Endothelial cell of hepatic sinusoid (primary cell): ENCODE data around the gene OSBP2.

Experiments used
- in situ Hi-C: cut with HindIII; loops from 2 replicates; pipeline ENCODE4 v1.10.0; 2017; ENCODE audit warnings: low sequenced_read_pairs

OSBP2 gene

DNA sequence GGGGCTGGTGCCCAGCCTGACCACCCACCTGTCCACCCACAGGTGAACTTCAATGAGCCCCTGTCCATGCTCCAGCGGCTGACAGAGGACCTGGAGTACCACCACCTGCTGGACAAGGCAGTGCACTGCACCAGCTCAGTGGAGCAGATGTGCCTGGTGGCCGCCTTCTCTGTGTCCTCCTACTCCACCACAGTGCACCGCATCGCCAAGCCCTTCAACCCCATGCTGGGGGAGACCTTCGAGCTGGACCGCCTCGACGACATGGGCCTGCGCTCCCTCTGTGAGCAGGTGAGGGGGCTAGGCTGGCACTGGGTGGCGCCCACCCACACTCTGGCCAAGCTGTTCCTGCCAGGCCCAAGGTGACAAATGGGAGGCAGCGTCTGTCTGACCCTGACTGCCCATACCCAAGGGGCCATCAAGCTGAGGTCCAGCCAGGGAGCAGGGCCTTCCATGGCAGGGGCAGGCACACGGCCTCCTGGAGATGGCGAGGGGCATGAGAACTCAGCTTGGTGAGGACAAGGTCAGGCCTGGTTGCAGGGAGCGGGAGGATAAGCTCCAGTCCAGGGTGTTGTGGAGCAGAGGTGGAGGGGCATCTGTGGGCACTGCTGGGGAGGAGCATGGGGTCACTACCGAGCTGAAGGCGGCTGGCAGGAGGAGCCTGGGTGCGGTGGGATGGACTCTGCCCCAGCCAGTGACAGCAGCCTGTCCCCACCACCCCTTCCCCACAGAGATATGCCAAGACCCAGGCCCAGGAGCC is 196.2 kb downstream of the OSBP2 start:
- in situ Hi-C loops, result loop anchor here (5.0 kb wide), 1 partner anchor 61 kb away; no protein-coding TSS in a partner anchor

DNA sequence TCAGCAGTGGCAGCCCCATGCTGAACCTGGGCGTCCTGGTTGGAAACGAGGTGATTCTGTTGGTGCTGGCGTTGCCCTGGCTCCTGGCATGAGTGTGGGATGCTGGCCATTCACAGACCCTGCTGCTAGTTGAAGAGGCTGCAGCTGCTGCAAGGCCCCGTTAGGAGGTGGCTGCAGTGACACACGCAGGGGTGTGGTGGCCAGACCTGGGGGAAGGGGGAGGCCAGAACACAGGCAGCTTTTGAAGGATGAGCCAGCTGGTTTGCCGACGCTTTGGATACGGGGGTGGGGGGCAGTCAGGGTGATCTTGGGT is 196.7 kb downstream of the OSBP2 start:
- in situ Hi-C loops, result loop anchor here (5.0 kb wide), 1 partner anchor 61 kb away; no protein-coding TSS in a partner anchor

DNA sequence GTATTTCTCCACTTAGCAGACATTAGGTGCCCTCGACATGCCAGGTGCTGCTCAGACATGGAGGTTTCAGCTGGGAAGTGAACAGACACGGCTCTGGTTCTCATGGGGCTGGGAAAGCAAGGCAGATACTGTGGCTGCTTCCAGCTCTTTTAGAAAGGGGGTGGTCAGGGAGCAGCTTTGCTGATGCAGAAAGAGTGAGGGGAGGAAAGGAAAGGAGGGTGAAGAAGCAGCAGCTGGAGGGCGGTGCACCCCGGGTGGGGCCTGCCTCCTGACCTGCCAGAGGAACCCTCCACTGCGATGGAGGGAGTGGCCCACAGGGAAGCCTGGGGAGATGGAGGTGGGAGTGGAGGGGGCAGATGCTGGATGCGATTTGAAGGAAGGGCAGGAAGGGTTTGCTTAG is 197.1 kb downstream of the OSBP2 start:
- in situ Hi-C loops, result loop anchor here (5.0 kb wide), 1 partner anchor 61 kb away; no protein-coding TSS in a partner anchor

DNA sequence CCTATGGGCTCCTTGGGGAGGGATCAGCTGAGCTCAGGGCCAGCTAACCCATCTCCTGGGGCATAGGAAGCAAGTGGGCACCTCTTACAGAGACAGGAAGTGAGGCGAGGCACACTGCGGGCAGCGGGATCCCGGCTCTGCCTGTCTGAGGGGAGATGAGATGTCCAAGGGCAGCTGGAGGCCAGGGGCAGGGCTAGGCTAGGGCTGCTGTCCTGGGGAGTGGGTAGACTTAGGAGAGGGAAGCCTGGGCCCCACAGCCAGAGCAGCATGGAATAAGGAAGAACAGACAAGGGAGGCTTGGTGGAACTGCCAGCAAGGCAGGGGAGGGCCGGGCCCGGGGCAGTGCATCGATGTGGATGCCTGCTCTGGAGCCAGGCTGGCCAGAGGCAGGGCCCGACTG is 197.6 kb downstream of the OSBP2 start:
- in situ Hi-C loops, result loop anchor here (5.0 kb wide), 1 partner anchor 60 kb away; no protein-coding TSS in a partner anchor

DNA sequence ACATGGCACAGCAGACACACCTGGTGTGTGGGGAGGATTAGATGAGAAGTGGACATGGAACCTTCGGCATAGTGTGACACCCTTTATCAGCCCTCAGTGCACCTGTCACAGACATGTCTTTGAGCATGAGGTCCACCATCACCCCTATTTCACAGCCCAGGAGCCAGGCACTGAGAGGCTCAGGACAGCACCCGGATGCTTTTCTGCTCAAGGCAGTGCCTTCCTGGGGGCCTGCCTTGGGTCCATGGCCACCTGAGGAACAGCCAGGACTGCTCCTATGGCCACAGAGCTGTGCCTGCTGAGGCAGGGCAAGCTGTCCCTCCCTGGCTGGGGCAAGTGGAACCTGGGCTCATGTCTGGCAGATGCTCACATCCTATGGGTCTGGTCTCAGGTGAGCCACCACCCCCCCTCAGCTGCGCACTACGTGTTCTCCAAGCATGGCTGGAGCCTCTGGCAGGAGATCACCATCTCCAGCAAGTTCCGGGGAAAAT is 198.1 kb downstream of the OSBP2 start:
- in situ Hi-C loops, result loop anchor here (5.0 kb wide), 1 partner anchor 60 kb away; no protein-coding TSS in a partner anchor

DNA sequence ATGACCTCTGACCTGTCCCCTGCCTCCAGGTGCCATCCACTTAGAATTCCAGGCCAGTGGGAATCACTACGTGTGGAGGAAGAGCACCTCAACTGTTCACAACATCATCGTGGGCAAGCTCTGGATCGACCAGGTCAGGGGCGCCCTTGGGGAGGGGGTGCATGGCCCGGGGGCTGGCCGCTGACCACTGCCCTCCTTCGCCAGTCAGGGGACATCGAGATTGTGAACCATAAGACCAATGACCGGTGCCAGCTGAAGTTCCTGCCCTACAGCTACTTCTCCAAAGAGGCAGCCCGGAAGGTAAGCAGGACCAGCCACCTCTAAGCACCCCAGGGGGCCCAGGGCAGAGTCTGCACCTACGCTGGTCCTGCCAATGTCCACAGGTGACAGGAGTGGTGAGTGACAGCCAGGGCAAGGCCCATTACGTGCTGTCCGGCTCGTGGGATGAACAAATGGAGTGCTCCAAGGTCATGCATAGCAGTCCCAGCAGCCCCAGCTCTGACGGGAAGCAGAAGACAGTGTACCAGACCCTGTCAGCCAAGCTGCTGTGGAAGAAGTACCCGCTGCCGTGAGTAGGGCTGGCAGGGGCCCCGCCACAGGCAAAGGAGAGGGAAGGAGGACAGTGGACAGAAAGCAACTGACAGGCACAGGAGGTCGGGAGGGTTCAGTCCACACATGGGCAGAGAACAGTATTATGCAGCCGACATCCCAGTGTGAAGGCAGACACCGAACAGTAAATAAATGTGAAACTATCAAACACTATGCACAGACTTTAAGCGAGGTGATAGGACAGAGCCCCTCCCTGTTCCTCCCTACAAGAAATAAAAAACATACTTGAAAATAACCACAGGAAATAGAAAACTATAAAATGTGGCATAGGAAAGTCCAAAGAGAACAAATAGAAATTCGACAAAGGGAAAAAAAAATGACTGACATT is 199.0 kb downstream of the OSBP2 start:
- in situ Hi-C loops, result loop anchor here (5.0 kb wide), 1 partner anchor 59 kb away; no protein-coding TSS in a partner anchor

DNA sequence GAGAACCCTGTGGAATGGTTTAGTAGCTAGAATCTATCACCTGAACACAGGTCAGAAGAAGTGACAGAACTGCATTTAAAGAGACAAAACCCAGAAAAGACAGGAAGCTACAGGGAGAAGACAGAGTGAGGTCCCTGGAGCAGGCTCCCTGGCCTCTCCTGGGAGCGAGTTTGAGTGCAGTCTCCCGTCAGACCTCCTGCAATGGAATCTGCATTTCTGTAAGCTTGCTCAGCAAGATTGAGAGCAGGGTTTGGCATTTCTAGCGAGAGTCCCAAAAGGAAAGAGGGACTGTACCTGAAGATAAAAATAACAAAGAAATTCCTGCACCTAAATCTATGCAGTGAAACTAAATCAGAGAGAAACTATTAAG is 199.7 kb downstream of the OSBP2 start:
- in situ Hi-C loops, result loop anchor here (5.0 kb wide), 1 partner anchor 58 kb away; no protein-coding TSS in a partner anchor

DNA sequence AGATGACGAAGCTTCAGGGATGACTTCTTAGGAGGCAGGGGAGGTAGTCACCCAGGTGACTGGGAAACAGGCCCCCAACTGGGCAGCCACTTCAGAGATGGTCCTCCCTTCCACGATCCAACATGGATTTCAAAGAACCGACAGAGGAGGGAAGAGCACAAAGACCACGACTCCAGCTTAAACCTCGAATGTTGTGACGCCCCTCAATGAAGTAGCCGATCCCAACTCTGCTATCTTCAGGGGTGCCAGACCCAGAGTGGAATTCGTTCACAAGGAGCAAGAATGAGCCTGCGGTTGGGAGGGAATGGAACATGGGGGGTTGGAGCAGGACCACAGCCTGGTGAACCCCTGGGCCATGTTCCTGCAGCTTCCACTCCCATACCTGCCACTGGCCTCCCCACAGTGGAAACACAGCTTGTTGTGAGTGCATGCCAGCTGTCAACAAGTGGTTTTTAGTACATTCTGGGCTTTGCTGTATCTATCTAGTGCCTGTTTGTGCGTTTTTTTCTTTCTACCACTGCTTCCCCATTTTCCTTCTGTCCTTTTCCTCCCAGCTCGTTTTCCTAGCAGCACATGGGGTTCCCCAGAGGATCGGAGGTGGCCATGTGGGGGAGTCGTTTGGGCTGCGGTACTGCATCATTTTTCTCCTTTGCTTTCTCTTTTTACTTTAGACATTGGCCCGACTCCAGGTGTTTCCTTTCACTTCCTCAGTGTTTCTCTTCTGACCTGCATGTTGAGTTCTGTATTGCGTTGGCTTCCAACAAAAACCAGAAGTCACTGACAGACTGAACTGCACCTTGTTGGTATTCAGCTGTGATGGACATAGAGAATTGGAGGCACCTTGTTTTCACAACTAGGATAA is 208.1 kb downstream of the OSBP2 start:
- in situ Hi-C loops, result no loop called here

DNA sequence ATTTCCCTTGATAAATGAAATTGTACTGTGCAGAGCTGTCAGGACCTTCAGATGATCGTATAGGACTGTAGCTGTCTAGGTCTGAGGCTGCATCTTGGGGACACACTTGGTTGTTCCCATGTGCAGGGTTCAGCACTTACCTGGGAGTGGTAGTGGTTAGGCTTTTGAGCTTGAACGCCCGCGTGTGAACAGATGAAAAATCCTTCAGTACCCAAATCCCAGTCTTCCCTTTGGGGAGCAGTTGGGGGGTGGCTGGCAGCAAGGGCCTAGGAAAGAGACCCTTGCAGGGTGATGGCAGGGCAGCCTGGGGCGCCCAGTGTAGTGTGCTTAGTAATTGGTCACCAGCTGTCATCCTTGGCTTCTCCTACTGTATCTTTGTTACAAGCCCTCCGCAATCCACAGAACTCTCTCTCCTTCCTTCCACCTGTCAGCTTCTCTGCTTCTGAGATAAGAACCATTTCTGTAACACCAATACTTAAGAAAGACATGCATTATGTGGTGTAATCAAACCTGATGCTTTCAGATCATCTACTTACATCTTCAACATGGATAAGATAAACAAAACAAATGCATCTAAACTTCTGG is 209.3 kb downstream of the OSBP2 start:
- in situ Hi-C loops, result no loop called here

DNA sequence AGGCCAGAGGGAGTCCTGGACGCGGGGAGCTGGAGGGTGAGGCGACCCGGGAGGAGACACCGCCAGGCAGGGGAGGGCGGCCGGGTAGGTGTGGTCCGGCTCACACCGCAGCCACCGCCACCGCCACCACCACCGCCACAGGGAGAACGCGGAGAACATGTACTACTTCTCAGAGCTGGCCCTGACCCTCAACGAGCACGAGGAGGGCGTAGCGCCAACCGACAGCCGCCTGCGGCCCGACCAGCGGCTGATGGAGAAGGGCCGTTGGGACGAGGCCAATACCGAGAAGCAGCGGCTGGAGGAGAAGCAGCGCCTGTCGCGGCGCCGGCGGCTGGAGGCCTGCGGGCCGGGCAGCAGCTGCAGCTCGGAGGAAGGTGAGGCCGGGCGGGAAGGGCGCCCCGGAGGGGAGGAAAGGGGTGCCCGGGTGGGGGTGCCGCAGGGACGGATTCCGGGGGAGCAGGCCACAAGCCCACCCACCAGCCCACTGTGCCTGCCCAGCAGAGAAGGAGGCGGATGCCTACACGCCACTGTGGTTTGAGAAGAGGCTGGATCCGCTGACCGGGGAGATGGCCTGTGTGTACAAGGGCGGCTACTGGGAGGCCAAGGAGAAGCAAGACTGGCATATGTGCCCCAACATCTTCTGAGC is 211.1 kb downstream of the OSBP2 start:
- in situ Hi-C loops, result no loop called here

DNA sequence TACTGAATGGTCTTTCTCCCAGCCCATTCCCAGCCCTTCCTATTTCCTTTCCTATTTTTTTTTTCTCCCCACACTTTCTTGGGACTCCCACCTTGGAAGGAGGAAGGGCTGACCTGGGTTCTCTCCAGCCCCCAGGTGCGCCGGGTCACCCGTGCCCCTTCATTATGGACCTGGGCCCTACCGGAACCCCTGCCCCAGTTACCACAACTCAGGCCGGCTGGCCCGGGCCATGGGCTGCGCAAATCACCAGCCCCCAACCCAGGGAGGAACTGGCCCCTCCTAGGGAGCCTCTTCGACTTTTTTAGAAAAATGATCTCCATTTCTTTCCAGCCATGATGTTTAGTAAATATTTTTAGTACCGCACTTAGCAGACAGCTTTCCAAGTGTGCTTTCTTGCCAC is 211.7 kb downstream of the OSBP2 start:
- in situ Hi-C loops, result no loop called here

DNA sequence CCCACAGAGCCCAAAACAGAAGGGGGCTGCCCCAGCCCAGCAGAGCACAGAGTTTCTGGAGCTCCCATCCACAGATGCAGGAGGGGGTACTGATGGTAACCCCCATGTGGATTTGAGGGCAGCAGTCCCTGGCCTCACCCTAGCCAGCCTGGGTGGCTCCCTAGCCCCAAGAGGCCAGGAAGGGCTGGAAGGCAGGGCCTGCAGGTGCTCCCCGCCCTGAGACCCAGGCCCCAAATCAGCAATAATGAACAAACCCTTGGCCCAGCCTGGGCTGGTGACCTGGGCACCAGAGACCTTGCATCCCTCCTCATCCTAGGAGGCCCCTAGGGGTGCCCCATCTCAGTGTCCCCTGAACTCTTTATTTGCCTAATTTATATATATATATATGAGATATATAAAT is 212.3 kb downstream of the OSBP2 start:
- in situ Hi-C loops, result no loop called here

DNA sequence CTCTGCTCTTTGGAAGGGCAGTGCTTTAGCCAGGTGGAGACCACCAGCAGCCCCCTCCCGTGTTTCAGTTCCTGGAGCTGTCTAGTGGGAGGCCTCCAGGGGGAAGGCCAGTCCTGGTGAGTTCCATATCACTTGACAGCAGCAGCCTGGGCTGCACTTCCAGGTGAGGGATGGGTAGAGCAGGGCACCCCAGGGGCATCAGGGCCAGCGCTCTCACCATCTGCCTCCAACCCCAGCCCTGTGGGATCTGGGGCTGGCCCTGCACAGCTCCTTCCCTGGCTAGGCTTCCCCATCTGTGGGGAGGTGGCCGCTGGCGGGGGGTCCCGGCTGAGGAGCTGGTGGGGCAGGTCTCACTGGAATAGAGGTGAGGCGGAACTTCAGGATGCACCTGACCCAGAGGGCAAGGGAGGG is 213.4 kb downstream of the OSBP2 start:
- in situ Hi-C loops, result no loop called here

DNA sequence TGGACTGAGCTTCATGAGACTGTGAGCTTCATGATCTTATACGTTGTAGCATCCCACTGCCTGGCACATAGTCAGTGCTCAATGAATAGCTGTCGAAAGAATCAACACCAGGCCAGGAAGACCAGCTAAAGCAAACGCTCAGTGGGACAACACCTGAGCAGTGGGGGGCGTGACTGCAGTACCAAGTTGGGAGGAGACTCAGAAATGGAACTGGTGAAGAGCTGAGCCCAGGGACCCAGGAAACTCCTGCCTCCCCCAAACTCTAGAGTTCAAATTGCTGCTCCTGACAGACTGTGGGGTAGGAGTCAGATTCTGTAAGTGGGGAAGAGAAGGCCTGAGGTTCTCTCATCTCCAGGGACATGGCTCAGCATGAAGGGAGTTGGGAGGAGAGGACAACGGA is 214.6 kb downstream of the OSBP2 start:
- in situ Hi-C loops, result no loop called here

DNA sequence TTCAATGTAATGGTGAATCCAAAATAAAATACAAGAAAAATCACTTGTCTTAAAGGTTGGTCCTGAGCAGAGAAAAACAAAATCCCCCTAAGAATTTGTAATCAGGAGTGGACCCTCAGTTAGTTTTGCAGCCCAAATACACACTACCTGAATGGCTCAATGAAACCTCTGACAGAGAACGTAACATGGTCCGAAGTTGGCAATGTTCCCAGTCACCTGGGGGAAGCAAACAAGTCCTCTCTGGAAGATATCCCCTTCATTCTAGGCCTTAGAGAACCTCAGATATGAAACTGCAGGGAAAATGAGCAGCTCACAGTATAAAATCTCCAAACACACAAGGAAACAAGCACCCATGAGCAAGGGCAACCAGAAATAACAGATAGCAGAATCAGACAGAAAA is 215.7 kb downstream of the OSBP2 start:
- in situ Hi-C loops, result no loop called here

DNA sequence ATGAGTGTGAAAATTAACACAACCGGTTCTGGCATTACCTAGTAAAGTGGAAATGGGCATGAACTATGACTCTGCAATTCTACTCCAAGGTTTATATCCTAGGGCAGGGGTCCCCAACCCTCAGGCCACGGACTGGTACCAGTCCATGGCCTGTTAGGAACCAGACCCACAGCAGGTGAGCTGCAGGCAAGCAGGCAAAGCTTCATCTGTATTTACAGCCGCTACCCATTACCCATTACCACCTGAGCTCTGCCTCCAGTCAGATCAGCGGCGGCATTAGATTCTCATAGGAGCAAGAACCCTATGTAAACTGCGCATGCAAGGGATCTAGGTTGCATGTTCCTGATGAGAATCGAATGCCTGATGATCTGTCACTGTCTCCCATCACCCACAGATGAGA is 224.1 kb downstream of the OSBP2 start:
- in situ Hi-C loops, result no loop called here

DNA sequence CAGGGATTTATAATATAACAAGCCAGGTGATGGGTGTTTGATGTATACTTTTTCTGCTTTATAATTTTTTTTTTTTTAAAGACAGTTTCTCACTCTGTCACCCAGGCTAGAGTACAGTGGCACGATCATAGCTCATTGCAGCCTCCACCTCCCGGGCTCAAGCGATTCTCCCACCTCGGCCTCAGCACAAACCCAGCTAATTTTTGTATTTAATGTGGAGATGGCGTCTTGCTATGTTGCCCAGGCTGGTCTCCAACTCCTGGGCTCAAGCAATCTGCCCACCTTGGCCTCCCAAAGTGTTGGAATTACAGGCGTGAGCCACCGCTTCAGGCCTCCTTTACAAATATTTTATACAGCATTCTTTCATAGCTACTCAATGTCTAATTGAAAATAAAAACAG is 225.3 kb downstream of the OSBP2 start:
- in situ Hi-C loops, result no loop called here

DNA sequence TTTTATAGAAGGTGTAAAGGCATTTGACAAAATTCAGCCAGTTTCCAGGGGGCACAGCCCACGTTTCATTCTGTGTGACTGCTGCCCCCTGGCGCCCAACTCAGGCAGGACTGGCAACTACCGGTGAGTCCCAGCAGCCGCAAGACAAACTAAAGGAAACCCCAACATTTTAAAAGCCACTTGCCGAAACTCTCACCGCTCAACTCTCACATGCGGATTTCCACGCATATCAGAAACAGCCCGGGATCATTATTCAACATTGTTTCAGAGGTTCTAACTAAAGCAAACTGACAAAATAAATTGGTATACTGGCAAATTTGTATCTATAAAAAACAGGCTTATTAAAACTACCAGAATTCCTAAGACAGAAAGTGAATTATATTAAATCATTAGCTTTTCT is 225.7 kb downstream of the OSBP2 start:
- in situ Hi-C loops, result no loop called here

DNA sequence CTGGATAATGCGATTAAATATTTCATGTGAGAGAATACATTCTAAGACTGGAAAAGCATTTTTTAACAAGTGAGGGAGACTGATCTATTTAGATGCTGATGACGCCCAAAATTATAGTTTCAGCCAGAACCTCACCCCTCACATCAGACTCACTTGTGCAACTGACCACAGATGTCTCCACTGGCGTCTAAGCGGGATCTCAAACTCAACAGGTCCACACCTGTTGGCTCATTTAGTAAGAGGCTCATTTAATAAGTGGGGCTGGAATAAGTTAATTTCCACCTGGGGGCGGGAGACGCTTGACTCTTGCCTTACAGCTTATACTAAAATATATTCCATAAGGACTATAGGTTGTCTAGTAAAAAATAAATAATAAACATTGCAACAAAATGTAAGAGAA is 226.4 kb downstream of the OSBP2 start:
- in situ Hi-C loops, result no loop called here

DNA sequence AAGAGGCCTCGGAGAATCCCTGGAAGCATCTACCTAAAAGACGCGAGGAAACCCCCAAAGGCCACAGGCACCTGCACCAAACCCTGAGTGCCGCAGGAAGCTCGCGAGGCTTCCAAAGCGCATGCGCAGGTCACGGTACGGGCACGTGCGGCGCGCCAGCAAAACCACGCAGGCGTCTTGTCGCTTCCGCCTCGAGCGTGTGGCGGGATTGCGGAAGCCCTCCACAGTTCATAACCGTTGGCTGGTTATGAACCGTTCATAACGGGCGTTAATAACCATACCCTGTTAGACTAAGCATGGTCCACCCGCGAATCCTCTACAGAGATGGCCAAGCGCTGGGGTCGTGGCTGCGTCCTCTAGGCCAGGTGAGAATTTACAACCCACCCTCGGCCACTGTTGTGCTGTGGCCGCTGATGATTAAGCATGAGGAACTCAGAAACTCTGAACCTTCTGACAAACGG is 227.5 kb downstream of the OSBP2 start:
- in situ Hi-C loops, result no loop called here
